ENCODE results near the gene PCSK5.
"Not testable (repeated sequence)": the region's sequence is repeated elsewhere in the genome, so short reads cannot be mapped to it uniquely, and the experiment has no call there.

Gene PCSK5

DNA sequence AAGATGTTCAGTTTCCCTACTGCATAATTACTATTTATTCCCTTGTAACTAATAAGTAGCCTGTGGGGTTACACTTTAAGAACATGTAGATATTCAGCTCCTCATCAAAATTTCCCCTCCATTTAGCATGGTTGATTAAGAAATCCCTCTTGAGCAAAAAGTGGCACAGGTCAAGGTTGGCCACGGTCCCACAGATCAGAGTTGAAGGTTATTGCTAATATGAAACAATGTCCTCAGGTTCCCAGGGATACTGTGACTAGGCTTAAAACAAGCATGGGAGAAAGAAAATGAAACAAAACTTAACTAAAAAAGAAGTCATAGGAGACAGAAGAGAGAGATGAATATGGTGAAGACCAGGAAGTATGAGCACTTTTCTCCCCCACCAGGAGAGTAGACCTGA is 439.6 kb downstream of the PCSK5 start:
- DNase-seq: no peak

DNA sequence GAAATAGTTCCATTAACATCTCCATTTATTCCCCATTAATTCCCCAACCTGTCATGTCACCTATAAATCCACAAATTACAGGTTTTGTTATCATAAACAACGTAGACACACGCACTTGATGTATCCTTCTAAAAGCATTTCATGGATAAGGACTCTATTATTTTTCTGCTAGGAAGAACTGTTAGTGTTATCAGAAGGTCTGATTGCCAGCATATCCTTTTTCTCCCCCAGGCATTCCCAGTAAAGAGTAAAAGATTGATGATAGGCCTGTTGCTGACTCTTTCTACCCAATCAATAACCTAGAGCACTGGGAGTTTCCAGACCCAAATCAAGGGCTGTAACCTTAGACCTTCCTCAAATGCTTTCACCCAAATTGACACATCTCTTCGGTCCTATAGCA is 442.9 kb downstream of the PCSK5 start:
- DNase-seq: no peak

DNA sequence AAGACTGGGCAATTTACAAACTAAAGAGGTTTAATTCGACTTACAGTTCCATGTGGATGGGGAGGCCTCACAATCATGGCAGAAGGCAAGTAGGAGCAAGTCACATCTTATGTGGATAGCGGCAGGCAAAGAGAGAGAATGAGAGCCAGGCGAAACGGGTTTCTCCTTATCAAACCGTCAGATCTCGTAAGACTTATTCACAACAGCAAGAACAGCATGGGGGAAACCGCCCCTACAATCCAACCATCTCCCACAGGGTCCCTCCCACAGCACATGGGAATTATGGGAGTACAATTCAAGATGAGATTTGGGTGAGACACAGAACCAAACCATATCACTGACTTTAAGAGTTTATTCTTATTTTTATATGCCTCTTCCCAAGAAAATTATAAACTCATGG is 443.5 kb downstream of the PCSK5 start:
- DNase-seq: no peak

DNA sequence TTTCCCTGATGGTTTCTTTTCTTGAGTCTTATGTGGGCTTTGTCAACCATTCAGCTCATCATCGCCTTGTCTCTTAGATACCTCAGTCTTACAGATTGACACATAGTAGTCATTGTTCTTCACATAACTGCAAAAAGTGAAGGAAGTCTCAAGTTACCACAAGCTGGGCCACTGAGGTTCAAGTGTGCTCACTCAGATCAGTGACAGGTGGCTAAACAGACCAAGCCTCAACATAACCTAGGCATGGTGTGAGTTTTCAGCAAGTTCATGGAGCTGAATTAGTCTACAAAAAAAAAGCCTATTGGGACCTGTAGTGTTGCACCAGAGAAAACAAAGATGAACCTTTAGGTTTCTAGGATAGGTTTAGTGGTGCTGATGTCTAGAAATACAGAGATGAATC is 445.6 kb downstream of the PCSK5 start:
- DNase-seq: no peak

DNA sequence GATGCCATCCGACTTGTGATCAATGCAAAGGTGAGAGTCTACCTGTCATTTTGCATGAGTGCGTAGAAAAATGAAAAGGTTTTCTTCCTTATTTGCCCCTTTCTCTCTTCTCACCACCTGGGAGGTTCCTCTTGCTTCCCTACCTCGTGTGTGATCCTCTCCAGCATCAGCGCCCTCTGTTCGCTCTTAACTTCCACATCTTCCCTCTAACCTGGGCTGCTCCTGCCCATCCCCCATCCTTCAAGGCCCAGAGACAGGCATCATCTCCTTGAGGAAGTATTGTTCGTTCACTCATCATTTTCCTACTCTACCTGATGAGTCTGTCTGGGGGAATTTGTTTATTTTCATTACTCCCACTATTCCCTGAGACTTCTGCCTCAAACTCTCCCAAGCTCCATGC is 447.9 kb downstream of the PCSK5 start:
- no peak for DNase-seq

DNA sequence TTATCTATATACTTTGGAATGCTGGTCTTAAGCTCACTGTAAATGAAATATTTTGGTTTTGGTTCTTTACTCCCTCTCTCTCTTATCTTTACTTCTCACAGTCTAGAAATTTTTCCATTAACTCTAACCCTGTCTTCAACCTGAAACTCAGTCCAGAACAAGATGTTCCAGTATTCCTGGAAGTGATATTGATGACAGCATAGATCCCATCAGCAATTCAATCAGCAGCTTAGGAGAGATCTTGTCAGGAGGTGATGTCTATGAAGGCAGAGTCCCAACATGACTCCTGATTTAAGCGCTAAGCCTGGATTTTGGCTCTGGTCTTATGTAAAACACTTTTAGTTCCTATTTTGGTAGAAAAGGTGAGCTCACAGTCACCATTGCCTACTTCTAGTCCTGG is 451.1 kb downstream of the PCSK5 start:
- no peak for DNase-seq

DNA sequence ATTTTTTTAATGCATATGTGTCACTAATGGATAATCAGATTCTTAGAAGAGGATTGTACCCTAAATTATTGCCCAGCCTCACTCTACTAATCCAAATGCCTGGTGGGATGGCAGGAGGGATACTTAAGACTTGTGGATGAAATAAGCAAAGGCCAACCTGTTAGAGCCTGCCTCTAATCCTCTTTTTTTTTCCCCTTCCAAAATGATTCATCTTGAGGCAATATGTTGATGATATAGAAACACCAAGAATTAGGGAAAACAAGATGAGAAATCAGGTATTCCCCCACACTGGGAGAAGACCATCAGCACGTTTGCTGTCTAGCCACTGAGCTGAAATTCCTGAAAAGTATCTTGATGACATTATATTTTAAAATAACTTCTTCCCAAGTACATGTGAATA is 451.7 kb downstream of the PCSK5 start:
- DNase-seq: no peak

DNA sequence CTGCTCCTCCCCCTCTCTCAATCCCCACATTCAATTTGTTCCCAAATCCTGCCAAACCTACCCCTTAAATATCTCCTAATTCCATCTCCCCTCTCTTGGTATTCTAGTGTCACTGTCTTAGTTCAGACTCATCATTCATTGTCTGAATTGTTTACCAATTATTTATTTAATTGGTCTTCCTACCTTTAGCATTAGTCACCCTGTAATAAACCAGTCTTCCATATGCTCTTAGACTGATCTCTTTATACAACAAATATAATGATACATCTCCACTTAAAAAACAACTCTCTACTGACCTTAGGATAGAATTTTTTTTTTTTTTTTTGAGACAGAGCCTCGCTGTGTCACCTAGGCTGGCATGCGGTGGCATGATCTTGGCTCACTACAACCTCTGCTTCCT is 452.4 kb downstream of the PCSK5 start:
- DNase-seq: no peak

DNA sequence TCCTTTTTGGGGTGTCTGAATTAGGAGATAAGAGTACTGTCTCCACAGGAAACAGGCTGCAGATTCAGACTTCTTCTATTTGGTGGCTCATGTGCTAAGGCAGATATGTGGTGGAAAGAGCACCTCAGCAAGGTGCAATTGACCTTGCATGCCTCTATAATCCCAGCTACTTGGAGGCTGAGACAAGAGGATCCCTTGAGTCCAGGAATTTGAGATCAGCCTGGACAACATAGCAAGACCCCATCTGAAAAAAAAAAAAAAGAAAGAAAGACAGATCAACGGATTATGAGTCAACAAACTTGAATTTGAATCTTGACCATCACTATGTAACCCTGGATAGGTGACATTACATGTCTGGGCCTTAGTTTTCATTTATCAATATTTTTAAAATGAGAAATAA is 459.4 kb downstream of the PCSK5 start:
- no peak for DNase-seq

DNA sequence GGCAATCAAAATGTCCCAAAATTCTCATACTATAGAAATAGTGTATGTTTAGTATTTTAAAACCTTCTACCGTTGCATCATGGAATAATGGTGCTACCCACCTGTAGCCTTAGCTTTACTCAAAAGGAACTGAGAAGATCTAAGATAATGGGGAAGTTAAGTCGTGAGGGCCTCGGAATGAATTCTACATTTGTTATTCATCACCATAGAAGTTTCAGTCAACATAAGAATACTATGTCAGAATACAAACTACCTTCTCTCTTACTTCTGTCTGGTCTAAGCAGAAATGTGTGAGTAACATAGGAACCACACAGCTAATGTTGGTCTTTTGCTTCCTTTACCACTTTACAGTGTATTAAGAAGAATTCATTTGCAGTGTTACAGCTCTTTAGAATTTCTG is 460.5 kb downstream of the PCSK5 start:
- no peak for DNase-seq

DNA sequence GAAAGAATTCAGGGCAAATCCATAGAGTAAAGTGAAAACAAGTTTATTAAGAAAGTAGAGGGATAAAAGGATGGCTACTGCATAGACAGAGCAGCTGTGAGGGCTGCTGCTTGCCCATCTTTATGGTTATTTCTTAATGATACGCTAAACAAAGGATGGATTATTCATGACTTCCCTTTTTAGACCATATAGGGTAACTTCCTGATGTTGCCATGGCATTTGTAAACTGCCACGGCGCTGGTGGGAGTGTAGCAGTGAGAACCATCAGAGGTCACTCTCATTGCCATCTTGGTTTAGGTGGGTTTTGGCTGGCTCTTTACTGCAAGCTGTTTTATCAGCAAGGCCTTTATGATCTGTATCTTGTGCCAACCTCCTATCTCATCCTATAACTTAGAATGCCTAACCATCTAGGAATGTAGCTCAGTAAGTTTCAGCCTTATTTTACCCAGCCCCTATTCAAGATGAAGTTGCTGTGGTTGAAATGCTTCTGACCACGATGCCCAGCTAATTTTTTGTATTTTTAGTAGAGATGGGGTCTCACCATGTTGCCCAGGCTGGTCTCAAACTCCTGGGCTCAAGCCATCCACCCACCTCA is 461.6 kb downstream of the PCSK5 start:
- DNase-seq: no peak

DNA sequence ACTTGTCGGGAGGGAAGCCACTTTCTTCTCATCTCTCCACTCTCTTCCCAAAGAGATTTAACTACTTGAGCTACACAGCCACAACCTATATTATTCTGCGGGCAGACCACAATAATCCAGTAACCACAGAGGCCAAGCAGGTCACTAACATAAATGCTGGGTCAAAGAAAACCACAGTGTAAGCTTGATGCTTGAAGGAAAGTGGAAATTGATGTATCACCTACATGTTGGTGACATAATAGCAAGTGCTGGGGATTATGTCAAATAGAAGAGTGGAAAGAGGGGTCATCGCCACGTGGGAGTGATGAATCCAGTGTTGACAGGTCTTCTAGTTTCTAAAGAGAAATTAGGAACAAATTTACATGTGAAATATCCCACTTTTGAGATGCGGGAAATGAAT is 462.8 kb downstream of the PCSK5 start:
- no peak for DNase-seq

DNA sequence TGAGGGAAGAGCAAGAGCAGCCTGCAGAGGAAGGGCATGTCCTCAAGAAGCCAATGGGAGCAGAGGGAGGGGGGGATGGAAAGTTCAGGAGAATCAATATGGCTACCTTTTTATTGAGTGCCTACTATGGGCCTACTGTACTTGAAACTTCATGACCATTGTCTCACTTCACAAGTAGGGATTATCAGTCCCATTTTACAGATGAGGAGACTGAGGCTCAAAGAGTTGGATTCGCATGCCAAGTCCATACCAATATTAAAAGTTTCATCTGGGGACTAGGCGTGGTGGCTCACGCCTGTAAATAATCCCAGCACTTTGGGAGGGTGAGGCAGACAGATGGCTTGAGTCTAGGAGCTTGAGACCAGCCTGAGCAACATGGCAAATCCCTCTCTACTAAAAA is 463.7 kb downstream of the PCSK5 start:
- DNase-seq: no peak

DNA sequence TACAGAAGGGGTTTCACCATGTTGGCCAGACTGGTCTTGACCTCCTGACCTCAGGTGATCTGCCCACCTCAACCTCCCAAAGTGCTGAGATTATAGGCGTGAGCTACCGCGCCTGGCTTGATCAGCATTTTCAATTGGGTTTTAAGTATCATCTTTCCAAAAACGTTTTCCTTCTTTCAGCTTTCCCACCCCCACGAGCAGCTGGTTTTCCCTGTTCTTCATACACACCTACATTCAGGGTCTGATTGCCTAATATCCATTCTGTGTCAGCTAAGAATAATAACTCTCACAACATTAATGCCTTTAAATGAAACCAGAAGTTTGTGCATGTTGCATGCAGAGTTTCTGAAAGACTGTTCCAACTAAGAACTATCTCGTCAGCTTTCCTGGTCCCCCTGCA is 465.4 kb downstream of the PCSK5 start:
- no peak for DNase-seq

DNA sequence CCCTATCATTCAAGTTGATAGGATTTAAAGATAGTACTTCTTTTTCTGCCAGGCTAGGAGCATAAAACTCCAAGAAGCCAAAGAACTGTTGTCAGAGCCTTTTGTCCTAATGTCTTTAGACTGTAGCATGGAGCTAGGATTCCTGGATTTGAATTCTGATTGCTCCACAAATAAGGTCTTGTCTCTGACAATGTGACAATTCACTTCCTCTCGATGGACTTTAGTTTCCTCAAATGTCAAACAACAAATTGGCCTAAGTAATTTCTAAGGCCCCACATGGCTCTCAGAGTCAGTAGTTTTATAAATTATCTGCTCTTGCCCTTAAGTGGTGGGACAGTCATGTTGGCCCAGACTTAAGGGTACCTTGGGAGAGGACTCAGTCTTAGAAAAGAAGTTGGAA is 467.1 kb downstream of the PCSK5 start:
- DNase-seq: no peak

DNA sequence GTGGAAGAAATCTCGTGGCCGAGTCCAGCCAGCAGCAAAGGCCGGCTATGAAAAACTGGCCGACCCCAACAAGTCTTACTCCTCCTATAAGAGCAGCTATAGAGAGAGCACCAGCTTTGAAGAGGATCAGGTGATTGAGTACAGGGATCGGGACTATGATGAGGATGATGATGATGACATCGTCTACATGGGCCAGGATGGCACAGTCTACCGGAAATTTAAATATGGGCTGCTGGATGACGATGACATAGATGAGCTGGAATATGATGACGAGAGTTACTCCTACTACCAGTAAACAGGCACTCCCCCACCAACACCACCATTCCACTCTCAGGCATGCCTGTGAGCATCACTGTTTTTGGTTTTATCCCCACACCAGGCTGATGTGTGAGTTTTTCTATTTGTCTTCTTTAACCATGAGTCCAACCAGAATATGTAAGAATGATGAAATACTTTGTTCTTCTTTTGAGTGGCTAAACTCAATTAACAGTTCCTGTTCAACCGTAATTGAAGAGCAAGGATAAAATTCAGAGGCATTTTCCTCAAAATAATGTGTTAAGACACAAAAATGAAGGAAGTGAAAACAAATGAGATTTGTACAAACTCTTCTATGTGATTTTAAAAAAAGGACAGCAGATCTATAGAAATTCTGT is 468.3 kb downstream of the PCSK5 start:
- DNase-seq: no peak

DNA sequence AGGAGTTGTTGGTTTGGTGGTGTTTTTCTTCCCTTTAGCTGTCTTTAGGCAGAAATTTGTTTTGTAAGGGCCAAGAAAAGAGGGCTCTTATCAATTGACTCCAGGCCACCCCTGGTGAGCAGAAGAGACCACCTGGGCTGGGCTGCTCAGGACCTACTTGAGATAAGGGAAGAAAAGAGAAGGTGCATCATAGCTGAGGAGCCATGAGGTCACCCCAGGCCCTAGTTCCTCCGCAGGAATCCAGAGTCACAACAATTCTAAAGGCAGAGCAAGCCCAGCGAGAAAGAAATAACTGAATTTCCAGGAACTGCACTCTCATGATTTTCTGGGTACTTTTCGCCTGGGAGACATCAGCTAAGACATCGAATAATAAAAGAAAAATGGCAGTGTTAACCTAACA is 468.9 kb downstream of the PCSK5 start:
- DNase-seq: no peak

DNA sequence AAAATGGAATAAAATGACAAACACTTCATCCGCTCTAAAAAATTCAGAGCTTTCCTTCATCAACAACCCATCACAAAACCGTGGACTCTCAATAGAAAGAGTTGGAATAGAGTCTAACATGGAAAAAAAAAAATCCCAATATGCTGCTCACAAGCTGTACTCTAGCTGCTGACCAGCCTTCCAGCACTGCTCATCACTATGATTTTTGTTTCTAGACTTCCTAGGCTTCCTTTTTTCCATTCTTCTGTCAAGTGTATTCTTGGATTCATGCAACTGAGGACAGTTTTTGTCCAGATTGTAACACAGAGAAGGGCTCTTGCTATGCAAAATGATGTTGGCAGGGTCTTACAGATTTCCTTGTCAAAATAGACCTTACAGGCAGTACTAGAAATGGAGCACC is 469.3 kb downstream of the PCSK5 start:
- DNase-seq: no peak

DNA sequence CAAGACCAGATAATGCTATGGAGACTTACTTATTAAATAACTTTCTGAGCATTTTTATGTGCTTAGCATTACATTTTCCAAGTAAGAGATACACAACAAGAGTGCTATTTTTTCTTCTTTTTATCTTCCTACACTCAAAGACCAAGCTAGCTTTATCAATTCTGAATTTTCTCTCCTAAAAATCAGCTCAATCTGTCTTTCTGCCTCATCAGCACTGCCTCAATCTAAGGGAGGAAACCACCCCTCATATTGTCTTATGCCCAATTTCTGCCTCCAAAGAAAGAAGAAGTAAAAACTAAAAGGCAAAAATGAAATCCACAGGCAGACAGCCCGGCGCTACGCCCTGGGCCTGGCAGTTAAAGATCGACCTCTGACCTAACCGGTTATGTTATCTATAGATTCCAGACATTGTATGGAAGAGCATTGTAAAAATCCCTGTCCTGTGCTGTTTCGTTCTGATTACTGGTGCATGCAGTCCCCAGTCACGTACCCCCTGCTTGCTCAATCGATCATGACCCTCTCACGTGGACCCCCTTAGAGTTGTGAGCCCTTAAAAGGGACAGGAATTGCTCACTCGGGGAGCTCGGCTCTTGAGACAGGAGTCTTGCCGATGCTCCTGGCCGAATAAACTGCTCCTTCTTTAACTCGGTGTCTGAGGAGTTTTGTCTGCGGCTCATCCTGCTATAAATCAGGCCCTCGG is 472.0 kb downstream of the PCSK5 start:
- not testable (repeated sequence) for DNase-seq

DNA sequence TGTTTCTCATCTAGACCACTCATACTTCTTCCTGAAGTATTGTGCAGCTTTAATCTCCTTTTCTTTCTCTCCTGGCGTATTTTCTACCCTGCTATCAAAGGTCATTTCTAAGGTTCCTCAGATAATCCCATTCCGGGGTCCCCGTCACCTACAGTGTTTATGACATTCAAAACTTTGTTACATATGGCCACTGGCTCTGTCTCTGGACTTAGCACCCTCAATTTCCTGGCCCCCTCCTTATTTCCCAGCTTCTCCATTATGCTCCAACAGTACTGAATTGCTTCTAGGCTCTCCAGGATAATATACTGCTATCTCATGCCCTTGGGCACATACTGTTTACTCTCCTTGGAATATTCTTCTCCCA is 472.5 kb downstream of the PCSK5 start:
- DNase-seq: no peak

DNA sequence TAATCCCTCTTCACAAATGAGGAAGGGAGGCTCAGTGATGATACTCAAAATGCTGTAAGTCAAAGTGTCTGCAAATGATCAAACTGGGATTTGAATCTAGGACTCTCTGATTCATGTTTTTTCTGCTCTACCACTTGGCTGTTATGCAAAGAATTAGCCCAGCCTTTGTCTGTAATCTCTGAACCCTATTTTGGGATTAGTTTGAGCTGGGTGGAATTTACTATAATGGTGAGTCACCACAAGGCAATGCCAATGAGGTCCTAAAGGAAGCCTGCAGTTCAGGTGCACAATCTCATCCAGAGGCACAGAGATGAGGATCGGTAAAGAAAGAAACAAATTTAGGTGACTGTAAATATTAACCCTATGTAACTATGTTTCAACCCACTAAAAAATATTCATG is 474.6 kb downstream of the PCSK5 start:
- no peak for DNase-seq

DNA sequence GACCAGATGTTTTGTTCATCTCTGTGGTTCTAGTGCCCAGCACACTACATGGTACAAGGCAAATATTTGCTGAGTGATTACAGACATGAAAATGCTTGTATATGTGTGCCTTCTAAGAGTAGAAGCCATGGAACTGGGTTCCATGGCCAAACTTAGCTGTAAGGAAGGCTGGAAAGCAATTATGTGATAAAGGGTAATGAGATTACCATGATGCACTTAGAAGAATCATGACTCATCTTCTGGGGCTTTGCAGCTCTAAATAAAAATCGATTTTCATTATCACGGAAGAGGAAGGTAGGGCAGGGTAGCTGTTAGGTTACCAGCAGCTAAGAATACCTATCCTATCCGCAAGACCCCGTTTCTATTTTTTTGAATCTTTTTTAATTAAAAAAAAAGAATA is 475.8 kb downstream of the PCSK5 start:
- no peak for DNase-seq

DNA sequence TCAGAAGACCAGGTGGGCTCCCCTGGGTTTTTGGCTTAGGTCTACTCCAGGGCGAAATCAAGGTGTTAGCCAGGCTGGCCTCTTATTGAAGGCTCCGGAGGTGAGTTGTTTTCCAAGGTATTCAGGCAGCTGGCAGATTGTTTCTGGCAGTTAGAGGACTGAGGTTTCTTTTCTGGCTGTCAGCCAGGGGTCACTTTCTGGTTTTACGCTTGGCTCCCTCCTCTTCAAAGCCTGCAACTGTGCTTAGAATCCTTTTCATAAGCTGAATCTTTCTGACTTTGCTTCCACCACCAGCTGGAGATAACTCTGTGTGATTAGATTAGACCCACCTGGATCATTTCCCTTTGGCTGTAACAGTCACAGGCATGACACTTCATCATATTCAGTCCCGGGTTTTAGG is 479.1 kb downstream of the PCSK5 start:
- DNase-seq: no peak

DNA sequence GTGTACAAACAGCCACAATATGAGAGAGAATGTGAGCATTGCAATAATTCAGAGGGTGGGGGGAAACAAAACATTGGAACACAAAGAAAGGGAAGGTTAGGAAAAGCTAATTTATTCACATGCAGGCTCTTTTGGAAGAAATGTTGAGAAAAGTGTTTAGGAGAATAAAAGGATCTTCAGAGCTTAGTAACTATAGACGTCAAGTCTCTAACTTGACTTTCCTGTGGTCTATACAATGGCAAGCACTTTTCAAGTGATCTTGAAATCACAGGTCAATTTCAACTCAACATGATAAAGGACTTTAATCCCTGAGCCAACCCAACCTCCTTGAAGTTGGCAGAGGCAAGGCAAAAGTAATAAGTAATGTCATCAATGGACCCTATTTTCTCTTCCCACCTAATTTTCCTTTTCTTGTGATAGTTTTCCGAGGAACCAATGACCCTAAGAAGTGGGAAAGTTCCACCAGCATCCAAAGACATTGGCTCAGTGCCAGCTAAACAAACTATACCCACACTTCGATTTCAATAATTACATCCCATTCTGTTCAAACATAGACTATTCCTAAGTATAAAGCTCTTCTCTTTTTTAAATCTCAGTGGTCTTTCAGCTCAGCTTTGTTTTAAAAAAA is 480.0 kb downstream of the PCSK5 start:
- DNase-seq: no peak
